ENCODE data around the gene GRK4.

The GRK4 gene

DNA sequence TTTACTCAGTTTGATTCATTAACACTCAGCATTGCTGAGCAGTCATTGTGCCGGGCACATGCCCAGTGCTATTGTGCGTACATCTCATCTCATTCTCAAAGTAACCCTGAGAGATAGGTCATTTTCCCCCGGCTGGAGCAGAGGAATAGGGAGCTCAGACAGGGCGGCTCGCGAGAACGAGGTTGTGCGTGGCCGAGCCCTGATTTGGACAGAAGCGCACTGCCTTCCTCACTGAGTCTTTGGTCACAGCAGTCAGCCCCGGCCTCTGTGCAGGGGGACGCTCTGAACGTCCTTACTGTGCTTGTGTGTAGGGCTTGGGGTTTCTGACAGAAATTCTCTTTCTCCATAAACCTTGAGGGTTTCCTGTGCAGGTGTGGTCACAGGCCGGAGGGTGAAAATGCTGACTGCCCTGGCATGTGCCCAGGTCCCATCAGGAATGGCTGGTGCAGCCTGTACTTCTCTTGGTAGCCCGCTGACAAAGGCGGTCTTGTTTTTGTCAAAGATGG, 39.6 kb upstream of the GRK4 start:
- peak; percentile 49 for DNase-seq (ENCODE audit: low spot score)
- no peak overlapping the region for H3K4me3 ChIP-seq
- TF ChIP-seq CTCF (IDR thresholded peaks at IDR 0.05): no peak

DNA sequence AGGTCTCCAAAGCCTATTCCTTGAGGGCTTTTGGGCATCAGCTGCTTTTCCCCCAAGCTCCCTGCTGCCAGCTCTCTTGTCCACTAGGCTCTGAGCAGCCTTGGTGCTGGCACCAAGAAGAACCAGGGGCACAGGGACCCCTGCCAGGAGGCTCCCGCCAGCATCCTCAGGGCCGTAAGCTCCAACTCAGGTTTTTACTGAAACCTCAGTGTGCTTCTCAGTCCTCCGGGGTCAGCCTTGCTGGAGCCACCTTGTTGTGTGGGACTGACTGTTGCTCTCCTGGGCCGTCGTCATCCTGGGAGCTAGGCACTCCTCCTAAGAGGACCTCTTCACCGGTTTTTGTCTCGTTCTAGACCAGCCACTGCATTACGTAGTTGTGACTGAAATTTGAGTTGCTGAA, 39.1 kb upstream of the GRK4 start:
- no peak for TF ChIP-seq CTCF (IDR thresholded peaks at IDR 0.05)
- Histone ChIP-seq H3K27ac (no peak overlapping the region), H3K4me3 (no peak overlapping the region)
- DNase-seq (ENCODE audit: low spot score): peak; percentile 70

More for the DNA sequence above, 39.6 kb upstream of the GRK4 start:
- no peak overlapping the region for H3K27ac ChIP-seq

DNA sequence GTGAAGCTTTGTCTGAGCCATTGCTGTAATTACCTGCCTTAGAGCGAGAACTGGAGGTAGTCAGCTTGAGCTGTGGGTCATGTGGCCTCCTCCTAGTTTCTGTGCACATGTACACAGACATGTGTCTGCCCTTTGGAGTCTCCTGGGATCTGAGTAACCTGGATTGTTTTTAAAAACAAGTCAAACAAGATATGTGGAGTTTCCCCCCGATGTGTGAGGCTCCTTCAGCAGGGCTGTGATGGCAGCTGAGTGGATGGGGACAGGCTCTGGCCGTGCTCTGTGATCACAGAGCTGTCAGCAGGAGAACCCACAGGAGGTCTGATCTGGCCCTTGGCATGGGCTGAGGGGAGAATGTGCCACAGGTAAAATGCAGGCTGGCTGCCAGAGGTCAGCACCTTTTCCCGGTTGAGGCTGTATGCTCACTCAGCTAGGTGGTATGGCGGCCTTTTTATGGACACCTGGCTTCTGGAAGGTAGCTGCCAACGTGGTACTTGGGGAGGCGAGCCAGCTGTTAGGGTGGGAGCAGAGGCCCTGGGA, 38.5 kb upstream of the GRK4 start:
- Histone ChIP-seq H3K27ac (no peak overlapping the region), H3K4me3 (no peak overlapping the region)
- peak; percentile 50 for DNase-seq (ENCODE audit: low spot score)
- no peak for TF ChIP-seq CTCF (IDR thresholded peaks at IDR 0.05)

DNA sequence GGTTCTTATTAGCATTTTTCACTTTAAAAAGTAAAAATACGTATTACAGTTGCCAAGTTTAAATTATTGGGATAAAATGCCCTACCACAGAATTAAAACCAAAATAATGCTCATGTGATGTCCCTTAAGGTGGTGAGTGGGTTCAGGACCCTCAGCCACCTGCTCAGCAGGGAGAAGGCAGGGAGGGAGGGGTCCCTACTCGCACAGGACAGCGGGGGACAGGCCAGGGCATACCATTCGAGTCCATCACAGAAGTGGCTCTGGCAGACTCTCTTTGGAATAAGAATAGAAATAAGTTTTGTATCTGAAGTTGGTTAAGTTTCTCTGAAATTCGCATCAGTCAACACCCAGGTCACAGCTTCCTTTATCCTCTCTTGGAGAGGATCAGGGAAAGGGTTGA, 37.9 kb upstream of the GRK4 start:
- DNase-seq (ENCODE audit: low spot score): no peak
- no peak for TF ChIP-seq CTCF (IDR thresholded peaks at IDR 0.05)
- Histone ChIP-seq H3K4me3 (no peak overlapping the region), H3K27ac (no peak overlapping the region)

DNA sequence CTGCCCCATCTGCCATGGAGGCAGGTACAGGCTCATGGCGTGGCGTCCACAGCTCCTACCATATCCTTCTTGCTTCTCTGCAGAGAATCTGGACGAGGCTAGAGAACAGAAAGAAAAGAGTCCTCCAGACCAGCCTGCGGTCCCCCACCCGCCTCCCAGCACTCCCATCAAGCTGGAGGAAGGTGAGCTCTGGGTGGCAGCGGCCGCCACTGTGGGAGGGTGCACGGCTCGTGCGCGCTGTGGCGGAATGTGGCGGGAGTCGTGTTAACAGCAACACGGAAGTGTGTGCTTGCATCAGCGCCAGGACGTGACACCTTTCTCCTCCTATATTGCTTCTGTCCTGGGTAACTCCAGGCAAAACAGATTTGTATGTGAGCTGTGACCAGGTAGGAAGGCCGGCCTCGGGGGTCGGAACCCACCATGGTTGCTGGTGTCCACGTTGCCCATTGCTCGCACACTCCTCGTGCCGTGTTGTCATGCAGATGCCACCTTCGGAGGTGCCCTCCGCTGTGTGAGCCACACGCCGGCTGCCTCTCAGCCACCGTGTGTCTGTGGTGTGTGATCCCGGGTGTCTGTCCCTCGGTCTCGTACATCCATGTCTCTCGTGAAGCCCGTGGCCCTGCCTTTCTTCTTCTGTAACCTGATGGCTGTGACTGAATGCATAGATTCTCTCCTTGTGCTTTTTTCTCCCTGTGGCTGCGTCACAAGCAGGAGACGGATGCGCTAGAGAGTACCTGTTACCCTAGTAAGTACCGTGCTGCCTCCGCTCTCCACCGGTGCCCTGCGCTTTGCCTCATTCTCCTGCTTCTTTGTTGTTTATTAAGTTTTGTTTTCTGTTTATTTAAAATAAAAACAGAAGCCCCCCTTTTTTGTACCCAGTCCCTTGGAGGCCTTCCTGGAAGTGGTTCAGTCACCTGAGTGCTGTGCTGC, 37.2 kb upstream of the GRK4 start:
- no peak for TF ChIP-seq CTCF (IDR thresholded peaks at IDR 0.05)
- Histone ChIP-seq H3K27ac (no peak overlapping the region), H3K4me3 (no peak overlapping the region)
- peak; percentile 47 for DNase-seq (ENCODE audit: low spot score)

GRCh38 chr4:2927016-2927695, 36.2 kb upstream of the GRK4 start:
- no peak overlapping the region for H3K27ac ChIP-seq
- no peak for TF ChIP-seq CTCF (IDR thresholded peaks at IDR 0.05)
- DNase-seq (ENCODE audit: low spot score): peak; percentile 68
- H3K4me3 ChIP-seq: no peak overlapping the region
